Midbrain (tissue), 1 donor: ENCODE measurements around the gene PPP1R15B.
A peak's percentile ranks its signal among the peaks of the same experiment; 100 is the strongest.

Experiments used
- DNase-seq: peaks from one replicate; lab custom pipeline; 2025; lab: John Stamatoyannopoulos, UW

PPP1R15B gene

DNA sequence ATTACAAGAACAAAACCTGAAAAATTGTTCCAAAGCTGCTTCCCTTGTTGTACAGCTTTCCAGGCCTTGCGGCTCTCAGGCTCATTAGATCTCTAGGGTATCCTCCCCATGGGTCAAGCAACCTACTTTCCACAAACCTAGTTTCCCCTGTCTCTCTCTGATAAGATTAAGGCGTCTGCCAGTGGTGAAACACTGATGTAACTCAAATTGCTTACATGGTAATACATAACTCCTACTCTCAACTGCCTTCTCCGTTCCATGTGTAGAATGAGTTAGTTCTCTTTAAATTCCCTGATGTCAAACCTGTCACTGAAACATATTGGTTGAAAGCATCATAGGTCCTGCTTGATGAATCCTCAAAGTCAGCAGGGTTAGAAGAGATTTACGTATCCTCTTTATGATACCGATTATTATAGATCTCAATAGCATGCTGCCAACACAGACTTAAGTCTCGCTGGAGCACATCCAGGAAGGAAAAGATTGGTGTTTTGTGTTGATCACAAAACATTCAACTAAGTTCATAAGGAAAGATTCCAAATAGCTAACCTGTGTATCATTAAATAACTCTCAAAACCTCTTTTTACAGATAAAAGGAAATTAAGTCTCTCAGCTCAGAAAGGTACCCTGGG lies 10.6 kb downstream of the PPP1R15B start:
- DNase-seq, result no peak

DNA sequence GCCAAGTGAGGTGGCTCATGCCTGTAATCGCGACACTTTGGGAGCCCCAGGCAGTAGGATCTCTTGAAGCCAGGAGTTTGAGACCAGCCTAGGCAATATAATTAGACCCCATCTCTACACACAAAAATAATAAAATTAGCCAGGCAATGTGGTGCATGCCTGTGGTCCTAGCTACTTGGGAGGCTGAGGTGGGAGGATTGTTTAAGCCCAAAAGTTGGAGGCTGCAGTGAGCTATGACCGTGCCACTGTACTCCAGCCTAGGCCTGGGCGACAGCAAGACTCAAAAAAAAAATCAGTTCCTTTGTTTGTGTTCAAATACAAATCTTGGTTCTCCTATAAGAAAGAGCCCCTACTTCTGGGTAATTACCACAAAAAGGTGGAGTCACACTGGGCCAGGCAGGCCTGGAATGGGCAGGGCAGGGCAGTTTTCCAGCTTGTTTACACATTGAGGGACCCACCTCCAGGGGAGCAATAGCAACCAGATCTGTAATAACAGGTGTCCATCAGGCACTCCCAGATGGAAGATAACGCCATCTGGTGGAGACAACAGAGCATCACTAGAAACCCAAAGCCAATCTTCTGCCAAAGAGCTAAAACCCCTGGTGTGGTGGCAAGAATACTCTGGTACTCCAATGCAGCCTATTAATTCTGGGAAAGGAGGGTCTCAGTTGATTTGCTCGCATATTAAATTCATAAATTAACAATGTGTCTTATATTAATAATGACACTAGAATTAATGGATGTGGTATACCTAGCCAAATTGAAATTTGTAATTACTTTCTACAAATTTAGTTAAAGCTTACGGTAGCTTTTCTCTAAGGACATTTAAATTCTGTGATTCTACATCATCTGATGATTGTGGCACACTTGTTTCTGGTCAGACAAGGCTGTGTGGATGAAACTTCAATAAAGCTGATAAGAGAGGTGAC lies 13.2 kb downstream of the PPP1R15B start:
- peak; percentile 70 for DNase-seq

DNA sequence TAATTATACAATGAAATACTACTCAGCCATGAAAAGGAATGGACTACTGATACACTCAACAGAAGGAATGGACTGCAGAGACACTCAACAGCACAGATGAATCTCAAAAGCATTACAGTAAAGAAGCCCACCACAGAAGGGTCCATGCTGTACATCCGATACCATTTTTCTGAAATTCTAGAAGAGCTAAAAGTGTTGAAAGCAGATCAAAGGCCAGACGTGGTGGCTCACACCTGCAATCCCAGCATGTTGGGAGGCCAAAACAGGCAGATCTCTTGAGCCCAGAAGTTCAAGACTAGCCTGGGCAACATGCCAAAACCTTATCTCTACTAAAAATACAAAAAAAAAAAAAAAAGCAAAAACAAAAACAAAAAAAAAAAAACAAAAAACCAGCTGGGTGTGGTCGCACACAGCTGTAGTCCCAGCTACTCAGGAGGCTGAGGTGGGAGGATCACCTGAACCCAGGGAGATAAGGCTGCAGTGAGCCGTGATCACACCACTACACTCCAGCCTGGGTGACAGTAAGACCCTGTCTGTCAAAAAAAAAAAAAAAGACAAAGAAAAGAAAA lies 15.5 kb downstream of the PPP1R15B start:
- DNase-seq, result no peak

DNA sequence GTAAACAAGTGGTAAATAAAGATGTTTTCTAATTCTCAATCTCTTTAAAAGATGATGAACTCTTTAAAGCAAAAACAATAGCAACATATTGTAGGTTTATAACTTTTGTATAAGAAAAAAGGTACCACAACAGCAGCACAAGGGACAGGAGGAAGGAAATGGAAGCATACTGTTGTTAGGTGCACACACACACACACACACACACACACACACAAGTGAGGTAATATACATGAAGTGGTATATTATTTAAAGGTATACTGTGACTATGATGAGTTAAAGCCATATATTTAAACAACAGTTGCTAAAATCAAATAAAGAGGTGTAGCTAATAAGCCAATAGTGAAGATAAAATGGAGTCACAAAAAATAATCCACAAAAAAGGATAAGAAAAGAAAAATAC lies 20.0 kb downstream of the PPP1R15B start:
- no peak for DNase-seq

DNA sequence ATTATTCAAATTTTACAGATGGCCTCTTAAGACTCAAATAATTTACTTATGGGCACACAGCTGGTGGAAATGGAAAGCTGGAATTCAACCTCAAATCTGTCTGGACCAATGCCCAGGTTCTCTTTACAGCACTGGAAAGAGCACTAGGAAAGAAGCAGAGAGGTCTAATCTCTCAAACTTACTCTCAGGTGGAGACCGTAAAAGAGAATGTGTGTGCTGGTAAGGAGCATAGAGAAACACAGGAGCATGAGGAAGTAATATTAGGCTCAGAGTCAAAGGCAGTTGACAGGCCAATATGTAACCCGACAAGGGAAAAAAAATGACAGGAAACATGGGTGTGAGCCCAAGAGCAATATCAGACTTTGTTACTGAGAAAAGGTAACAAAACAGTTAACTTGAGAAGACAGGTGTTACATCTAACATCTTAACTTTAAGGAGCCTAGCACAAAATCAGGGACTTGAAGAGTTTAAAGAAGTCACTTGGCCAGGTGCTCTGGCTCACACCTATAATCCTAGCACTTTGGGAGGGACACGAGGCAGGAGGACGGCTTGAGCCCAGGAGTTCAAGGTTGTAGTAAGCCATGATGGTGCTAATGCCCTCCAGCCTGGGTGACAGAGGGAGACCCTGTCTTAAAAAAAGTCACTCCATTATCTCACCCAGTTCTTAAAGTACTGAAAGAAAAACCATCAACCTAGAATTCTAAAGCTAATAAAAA lies 20.7 kb downstream of the PPP1R15B start:
- no peak for DNase-seq

DNA sequence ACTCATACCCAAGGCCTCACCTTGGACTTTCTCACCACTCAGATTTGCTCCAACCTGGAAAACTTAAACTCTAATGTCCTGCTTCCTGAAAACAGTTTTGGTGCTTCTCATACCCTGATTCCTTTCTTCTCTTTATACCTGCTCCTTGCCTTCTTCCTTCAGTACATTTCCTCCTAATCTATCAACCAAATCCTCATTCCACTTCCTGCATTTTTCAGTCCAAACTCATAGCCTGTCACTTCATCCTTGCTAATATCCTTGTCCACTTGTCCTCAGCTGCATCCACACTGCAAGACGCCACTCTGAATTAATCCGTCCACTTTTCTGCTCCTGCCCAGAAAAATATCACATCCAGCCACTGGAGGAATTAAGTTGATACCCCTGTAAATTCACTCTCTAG lies 25.9 kb downstream of the PPP1R15B start:
- no peak for DNase-seq

DNA sequence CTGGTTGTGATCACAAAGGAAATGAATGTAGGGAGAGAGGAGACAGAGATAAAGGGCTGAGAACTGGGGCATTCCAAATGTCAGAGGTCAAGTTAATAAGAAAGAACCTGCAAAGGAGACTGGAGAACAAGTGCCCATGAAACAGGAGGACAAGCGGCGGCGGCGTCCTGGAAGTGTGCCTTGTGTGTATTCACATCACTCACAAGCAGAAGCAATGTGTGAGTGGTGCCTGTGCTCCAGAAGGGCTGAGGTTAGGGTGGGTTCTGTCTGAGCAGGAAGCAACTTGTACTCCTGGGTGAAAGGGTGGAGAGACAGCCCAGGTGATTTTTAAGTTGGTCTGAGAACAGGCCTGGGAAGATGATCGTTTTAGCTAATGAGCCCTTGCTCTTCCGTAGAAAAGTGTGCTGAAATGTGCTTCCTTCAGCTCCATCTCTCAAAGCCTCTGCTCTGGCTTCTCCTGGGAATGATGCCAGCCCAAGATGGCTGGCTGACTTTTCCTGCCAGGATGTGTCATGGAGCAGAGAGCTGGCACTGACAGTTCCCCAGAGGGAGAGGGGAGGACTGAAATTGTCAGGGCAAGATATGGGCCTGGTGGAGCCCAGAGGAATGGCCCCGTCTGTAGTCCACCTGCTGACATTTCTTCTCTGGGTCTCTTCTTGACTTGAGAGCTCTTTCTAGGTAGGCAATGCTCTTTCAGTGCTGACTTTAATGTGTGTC lies 26.8 kb downstream of the PPP1R15B start:
- peak; percentile 47 for DNase-seq

DNA sequence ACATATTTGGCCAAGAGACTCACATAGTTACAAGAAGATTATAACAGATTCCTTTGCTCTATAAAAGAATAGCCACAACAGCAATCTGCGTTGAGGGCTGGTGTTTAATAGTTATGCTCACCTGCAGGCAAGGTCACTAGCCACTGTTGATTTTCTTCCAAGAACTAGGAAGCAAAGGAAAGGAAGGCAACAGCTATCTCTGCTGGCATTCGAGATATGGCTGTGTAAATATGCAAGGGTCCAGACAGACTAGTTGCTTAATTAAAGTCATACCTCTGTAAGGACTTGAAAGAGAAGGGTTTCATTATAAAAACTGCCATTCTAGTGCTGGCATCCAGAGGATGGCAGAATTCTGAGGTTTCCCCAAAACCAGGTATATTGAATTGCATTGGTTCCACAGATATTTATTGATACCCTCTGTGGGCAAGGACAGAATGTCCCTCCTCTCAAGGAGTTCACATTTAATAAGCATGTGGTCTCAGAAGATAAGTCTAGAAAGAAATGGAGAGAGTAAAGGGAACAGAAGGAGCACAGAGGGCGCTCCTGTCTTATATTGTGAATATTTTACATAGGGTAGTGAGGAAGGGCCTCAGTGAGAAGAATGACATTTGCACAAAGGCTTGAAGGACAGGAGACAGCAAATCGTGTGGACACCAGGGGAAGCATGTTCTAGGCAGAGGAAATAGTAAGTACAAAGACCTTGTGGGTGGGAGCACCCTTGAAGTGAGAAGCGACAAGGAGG lies 28.3 kb downstream of the PPP1R15B start:
- no peak for DNase-seq

DNA sequence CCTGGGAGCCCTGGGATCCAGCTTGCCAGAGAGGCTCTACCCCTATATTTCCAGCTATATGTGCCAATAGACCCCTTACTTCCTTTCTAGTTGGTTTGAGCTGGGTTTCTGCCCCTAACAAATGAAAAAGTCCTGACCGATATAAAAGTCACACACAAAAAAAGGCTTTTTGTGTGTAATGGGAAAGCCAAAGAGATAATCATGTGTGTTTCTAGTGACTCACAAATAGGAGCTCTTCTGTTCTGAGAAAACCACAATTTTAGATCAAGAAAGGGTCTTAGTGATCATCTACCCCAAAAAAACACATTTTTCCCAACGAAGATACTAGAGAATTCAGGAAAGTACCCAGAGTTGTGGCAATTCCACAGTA lies 28.9 kb downstream of the PPP1R15B start:
- no peak for DNase-seq

DNA sequence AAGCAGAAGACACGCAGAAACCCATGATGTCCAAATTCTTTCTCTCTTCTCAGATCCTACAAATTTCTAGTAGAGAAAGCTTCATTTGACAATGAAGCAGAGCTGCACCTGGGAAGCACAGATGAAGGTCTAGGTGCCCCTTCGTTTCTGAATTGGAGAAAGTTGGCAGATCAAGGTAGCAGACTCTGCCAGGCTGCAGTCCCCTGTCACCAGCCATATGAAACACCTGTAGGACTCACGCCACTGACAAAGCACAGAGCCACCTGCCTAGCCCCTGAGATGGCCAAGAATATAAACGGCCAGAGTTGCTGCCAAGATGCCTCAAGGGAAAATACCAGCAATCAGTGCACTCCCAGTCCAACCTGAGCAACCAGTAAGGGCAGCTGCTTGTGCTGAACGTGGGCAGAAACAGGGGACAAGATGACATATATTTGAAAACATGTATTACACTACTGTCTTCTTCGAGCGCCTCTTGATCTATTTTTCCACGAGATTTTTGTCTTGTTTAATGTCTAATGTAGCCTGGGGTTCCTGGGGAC lies 31.3 kb downstream of the PPP1R15B start:
- DNase-seq, result no peak

DNA sequence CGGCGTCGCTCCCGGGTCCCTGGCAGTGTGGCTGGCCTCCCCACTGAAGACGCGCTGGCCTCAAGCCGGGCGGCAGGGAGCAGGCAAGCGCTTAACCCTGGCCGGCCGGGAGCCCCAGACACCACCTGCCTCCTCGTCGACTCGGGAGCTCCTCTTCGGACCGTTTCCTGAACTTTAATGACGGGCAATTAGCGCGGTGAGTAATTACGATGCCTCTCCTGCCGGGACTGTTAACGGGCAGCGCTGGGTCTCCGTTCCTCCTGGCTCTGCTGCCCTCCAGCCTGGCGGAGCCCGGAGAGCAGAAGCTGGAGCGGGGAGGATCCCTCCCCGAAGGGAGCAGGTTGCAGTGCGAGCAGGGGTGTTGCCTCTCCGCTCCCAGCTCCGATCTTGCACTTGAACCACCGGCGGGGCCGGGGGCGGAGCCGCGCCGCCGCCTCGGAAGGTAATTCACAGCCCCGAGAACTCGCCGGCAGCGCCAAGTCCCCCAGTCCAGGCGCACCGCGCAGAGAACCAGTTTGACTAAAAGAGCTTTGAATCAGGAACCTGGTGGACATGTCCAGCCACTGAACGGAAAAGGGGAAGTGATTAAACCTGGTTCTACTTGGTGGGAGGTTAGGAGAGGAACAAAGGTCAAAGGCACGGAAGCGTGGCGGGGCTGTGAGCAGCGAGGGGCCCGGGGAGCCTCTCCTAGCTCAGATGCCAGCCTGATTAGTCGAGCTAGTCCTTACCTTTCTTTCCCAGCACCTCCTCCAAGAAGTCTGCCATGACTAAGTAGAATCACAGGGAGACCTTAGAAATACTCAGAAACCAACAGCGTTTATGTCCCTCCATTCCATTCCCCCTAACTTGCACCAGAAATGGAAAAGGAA lies 33.6 kb downstream of the PPP1R15B start:
- no peak for DNase-seq

DNA sequence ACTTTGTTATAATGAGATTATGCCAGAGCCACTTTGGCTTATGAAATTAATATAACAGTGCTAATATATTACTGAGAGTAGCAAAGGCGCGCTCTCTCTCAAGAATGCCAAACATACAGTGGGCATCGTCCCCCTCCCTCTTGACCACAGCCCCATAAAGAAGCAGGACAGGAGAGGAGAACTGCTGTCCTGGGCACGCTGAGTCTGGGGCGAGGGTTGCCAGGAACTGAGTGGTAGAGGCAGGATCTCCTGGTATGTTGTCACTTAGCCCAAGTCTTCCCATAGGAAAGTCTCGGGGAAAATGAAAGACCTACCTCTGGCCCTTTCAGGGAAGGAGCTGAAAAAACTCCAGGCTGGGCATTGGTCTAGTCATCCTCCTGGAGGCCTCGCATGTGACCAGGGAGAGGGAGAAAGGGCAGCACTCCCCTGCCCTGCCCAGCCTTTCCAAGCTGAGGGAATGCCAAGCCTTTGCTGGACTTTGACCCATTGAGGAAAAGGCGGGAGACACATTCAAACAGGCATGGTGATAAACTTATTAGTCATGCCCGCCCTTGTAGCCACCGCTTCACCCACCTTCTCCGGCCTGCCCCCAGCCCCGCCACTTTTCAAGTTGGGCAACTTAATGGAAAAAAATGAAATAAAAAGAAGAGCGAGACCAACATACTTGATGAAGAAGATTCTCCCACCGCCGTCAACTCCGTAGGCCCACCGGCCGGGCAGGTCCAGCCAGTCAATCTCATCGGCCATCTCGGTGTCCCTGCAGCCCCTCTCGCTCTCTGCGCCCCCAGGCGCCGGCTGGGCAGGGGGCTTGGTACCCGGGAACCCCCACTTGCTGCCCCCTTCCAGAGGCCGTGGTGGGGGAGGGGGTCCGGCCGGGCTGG lies 34.5 kb downstream of the PPP1R15B start:
- DNase-seq, result peak; percentile 37

DNA sequence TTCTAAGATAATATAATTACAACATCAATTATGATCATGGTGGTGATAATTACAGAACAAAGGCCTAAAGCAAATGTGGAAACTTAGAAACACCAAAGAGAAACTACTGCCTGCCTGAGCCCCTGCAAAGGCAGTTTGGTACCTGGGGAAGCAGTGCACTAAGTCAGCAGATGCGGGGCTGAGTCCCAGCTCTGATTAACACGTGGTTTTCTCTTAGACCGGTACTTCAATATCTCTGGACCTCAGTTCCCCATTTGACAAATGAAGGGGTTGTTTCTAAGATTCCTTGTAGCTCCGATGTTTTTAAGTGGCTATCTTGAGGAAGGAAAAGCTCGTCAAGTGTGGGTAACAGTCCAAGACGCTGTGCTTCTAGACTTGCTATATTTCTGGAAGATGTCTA lies 35.2 kb downstream of the PPP1R15B start:
- DNase-seq, result no peak

DNA sequence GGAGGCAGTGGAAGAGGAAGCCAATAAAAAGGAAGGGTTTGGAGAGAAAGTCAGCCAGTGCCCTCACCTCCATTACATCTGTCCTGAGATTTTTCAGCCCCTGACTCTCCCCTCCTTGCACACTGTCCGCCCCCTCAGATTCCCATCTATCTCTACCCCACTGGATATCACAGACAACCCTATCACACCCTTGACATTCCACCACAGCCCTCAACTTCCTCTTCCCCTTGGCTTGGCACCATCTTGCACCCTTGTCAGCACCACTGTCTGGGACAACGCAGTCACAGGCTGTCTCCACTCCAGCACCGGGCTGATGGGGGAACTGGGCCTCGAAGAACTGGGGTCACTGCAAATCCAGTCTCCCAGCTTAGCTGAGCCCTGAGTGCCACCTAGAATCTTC lies 37.7 kb downstream of the PPP1R15B start:
- DNase-seq, result no peak

DNA sequence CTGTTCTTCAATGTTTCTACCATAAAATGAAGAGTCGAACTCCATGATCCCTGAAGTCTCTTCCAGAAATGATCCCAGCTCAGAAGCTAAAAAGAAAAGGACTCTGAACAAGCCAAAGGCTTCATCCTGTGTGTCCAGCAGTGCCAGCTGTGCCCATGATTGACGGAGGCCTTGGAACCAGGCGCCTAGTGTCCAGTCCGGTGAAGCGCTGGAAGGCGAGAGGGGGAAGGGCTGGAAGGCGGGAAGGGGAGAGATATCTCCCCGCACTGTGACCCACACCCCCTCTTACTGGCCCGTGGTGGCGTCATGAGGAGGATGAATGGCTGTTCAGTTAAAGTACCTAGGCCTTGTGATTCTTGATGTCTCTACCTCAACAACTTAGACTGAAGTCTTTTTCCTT lies 41.4 kb downstream of the PPP1R15B start:
- no peak for DNase-seq

DNA sequence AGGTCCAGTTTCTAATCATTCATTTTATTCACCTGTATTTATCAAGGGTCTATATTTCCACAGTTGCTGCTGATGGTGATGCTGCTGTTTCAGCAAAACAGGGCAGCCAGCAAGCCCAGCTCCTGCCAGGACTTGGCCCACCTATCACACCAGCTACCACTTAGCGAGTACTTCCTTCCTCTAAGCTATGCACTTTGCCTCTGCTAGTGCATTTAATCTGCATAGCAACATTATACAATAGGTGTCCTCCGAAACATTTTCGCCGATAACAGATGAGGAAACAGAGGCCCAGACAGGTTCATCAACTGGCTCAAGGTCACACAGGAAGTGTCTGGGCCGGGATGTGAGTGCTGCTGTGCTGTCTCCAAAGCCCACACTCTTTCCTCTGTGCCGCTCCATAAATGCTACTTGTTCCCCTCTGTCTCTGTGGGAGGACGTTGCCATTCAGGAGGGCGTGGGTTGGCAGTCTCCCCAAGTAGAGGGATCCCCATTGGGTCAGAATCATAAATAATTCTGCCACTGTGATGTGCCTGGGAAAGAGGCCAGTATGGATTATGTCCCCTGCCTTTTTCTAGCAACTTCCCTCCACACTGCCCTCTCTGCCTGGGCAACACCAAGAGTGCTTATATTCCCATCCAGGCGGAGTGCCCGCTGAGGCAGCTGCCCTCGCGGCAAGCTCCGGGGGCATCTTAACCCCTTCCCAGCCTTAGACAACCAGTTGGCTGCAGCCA lies 42.5 kb downstream of the PPP1R15B start:
- DNase-seq, result peak; percentile 81

DNA sequence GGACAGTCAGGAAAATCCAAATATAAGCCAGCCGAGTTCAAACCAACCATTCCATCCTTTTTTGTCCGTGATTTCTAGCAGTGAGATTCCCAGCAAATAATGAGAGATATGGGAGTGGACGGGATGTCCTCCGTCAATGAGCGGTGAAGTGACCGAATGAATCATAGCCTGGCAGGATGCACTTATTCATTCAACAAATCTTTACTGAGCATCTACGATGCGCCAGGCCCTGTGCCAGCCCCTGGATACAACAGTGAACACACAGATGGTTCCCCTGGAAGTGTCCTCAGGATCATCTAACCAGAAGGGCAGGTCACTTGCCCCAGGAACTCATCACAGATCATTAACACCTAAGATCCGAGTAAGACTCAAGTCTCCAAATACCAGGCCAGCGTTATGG lies 43.7 kb downstream of the PPP1R15B start:
- no peak for DNase-seq

DNA sequence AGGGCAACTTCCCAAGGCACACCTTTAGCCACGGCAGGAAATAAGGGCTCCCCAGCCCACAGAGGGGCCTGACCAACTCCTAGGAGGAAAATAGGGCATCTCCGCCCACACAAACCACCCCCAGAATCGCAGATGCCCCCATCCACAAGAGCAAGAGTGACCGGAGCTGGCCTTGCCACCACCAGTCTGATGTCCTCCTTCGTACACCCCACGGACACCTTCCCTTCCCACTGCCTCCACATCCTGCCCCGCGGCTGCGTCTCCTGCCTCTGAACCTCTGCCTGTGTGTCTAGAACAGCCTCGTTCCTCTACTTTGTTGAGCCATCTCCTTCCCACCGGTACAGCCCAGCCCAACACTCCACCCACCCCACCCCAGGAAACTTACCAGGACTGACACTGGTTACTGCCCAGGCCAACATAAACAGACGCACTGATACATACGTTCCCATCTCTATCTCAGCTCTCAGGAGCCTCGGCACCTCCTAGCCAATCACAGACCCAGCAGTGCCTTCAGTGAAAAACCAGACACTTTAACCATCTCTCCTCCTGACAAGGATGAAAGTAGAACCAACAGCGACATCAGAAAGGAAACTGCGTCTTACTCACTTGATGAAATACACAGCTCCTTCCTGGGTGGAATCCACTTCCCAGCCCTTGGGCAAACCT lies 44.3 kb downstream of the PPP1R15B start:
- no peak for DNase-seq
